Measurements from ENCODE around the gene OTUD4. TPM values are rescaled to one million over a fixed set of nuclear protein-coding genes. Genes with fewer than 3 reads are reported as not detected.

Gene OTUD4
- total RNA-seq, 4 donors from 2014 or later = 19.1 to 68.5 (median 47.0) TPM

DNA sequence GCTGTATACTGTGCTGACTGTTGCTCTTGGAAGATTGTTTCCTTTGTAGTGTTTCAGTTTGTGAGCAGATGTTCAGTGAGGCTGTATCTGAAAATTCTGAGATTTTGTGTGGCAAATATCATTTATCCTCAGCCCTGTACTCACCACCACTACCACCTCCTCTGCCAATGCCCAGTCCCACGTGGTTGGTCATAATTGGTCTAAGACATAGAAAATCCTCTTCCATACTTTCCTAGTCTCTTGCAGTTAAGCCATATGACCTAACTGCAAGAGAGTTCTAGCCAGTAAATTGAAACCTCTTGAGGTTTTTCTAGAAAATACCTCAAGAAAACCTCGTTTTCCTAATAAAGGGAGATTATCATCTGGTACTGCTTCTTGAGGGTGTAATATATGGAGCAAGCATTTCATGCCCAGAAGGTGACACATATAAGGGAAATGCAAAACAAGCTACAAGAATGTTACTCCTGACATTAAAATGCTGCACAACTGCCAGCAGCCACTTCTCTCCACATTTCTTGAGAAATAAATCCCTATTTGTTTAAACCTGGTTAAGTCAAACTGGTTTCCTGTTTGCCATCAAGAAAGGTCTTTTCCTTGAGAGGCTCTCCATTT lies 49.5 kb downstream of the OTUD4 start:
- H3K4me3 ChIP-seq = no peak overlapping the region
- H3K9me3 ChIP-seq = no peaks in the 10 kb centered on the region
- no peak overlapping the region for H3K27ac ChIP-seq
- no peaks in the 10 kb centered on the region for H3K27me3 ChIP-seq
- no peak for DNase-seq
- TF ChIP-seq, protein P1, sequence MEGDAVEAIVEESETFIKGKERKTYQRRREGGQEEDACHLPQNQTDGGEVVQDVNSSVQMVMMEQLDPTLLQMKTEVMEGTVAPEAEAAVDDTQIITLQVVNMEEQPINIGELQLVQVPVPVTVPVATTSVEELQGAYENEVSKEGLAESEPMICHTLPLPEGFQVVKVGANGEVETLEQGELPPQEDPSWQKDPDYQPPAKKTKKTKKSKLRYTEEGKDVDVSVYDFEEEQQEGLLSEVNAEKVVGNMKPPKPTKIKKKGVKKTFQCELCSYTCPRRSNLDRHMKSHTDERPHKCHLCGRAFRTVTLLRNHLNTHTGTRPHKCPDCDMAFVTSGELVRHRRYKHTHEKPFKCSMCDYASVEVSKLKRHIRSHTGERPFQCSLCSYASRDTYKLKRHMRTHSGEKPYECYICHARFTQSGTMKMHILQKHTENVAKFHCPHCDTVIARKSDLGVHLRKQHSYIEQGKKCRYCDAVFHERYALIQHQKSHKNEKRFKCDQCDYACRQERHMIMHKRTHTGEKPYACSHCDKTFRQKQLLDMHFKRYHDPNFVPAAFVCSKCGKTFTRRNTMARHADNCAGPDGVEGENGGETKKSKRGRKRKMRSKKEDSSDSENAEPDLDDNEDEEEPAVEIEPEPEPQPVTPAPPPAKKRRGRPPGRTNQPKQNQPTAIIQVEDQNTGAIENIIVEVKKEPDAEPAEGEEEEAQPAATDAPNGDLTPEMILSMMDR (IDR thresholded peaks at IDR 0.05) = no peak
- no peak for TF ChIP-seq POLR2A (IDR thresholded peaks at IDR 0.05)
- H3K4me1 ChIP-seq = no peaks in the 10 kb centered on the region
- H3K36me3 ChIP-seq = peaks cover 0 to 29% (median 0%) of the 10 kb centered on the region in 3 donors

DNA sequence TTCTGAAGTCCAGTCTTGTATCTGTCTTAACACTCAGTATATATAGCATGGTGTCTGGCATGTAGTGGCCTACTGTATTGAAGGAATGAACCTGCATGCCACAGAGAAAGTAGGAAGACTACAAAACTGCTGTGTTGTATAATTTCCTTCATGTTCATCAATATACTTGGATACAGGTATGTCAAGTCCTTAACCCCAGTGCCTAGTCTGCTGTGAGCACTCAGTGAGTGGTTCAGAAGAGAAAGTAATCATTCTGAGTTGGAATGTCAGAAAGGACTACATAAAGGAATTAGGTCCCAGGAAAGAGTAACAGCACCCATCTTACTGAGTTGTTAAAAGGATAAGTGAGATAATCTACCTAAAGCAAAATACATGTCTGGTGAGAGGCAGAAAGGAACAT lies 50.3 kb downstream of the OTUD4 start:
- TF ChIP-seq, protein P1 (IDR thresholded peaks at IDR 0.05) = no peak
- TF ChIP-seq POLR2A (IDR thresholded peaks at IDR 0.05) = no peak
- DNase-seq = no peak
- no peaks in the 10 kb centered on the region for H3K9me3 ChIP-seq
- H3K4me1 ChIP-seq = no peaks in the 10 kb centered on the region
- H3K27me3 ChIP-seq = no peaks in the 10 kb centered on the region
- H3K27ac ChIP-seq = no peak overlapping the region
- peaks cover 0 to 31% (median 0%) of the 10 kb centered on the region in 3 donors for H3K36me3 ChIP-seq
- H3K4me3 ChIP-seq = no peak overlapping the region

DNA sequence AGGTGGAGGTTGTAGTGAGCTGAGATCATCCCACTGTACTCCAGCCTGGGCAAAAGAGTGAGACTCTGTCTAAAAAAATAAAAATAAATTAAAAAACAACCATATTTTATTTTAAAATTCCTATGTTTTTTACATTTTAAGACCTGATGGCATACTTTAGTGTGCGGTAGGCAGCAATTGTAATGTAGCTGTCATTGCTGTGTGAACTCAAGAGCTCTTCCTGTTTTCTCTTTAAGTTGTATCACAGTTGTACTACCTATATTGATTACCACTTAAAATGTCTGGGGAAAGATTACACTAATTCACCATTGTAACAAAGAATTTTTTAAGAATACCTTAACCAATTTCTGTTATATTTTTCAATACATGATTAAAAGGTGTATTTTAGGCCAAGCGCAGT lies 55.0 kb downstream of the OTUD4 start:
- TF ChIP-seq, protein P1 (IDR thresholded peaks at IDR 0.05) = no peak
- no peak for TF ChIP-seq POLR2A (IDR thresholded peaks at IDR 0.05)
- Histone ChIP-seq H3K4me3 (no peak overlapping the region), H3K27ac (peak overlapping the region in 1 of 4 donors; percentile 9), H3K36me3 (peaks cover 0 to 74% (median 0%) of the 10 kb centered on the region in 3 donors), H3K9me3 (no peaks in the 10 kb centered on the region), H3K4me1 (no peaks in the 10 kb centered on the region), H3K27me3 (no peaks in the 10 kb centered on the region)
- DNase-seq = no peak

DNA sequence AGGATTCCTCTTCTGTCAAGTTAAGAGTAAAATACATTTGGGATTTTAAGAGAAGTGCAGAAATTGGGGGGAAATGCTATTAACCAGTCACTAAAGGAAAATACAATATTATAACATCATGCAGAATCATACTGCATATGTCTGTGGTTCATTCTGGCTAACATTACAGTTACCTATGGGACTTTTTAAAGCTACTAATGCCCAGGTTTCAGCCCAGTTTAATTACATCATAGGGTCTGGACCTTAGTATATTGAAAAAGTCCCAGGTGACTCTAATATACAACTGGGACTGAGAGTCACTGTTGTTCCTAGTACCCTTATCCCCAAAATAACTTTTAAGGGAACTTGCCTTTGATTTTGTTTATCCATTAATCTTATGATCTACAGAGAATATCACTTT lies 72.3 kb downstream of the OTUD4 start:
- no peak for DNase-seq
- no peaks in the 10 kb centered on the region for H3K4me1 ChIP-seq
- no peaks in the 10 kb centered on the region for H3K9me3 ChIP-seq
- H3K36me3 ChIP-seq = peaks cover 0 to 69% (median 0%) of the 10 kb centered on the region in 3 donors
- H3K4me3 ChIP-seq = no peak overlapping the region
- TF ChIP-seq POLR2A (IDR thresholded peaks at IDR 0.05) = no peak
- TF ChIP-seq, protein P1 (IDR thresholded peaks at IDR 0.05) = no peak
- no peaks in the 10 kb centered on the region for H3K27me3 ChIP-seq
- no peak overlapping the region for H3K27ac ChIP-seq

DNA sequence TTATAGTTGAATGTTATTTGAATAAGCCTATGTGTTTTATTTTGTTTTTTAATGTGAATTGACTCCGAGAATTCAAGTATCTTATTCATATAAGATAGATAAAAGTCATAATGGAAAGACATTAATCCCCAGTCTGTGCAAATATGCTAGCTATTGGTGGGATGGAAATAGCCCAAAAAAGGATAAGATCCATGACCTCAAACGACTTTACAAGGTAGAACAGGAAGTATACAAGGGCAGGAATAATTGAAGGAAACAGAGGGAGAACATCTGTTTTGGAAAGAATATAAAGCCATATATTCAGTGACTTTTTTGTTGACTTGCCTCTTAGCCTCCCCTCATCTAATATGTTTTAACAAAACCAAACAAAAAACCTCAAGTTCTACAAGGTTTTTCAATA lies 73.3 kb downstream of the OTUD4 start:
- Histone ChIP-seq H3K27me3 (no peaks in the 10 kb centered on the region), H3K27ac (no peak overlapping the region), H3K9me3 (no peaks in the 10 kb centered on the region), H3K36me3 (peaks cover 0 to 59% (median 0%) of the 10 kb centered on the region in 3 donors), H3K4me3 (no peak overlapping the region), H3K4me1 (no peaks in the 10 kb centered on the region)
- DNase-seq = no peak
- TF ChIP-seq, protein P1 (IDR thresholded peaks at IDR 0.05) = no peak
- no peak for TF ChIP-seq POLR2A (IDR thresholded peaks at IDR 0.05)

Data from Peyer's patch (tissue), 4 donors.